NT2/D1 (cell line): Measurements from ENCODE around the gene ACTR8.

ENCODE experiments used
- YY1 ChIP-seq: IDR thresholded peaks from 2 replicates; pipeline ENCODE4 v1.6.1; 2011; ENCODE audit not compliant: insufficient read length, insufficient read depth
- ZNF274 ChIP-seq: IDR thresholded peaks from 2 replicates; pipeline ENCODE4 v1.6.1; 2011; ENCODE audit warnings: mild to moderate bottlenecking, low read depth, low read length

DNA sequence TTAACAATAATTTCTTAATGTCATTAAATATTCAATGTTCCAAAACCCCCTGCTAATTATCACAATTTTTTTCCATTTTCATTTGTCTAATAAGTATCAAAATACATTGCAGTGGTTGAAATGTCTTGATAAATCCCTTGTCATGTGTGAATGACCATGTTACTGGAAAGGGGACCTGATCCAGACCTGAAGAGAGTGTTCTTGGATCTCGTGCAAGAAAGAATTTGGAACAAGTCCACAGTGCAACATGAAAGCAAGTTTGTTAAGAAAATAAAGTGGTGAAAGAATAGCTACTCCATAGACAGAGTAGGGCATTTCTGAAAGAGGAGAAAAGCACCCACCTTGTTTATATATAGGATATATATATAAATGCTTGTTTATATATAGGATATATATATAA, 20.1 kb upstream of the ACTR8 start:
- TF ChIP-seq ZNF274: no peak
- no peak for TF ChIP-seq YY1
